Endothelial cell of umbilical vein (primary cell): ENCODE results near the gene YWHAH. TPM values are rescaled to one million over a fixed set of nuclear protein-coding genes. Genes with fewer than 3 reads are reported as not detected.

Experiments used
- BruUV-seq: library from RNA; stranded (reverse); fragments of 400-500 nt; replicated peaks from 2 replicates; lab custom pipeline; 2021; lab: Mats Ljungman, UMichigan
- CTCF ChIA-PET: fragments of 300-600, 350-600 bp; sonication (Branson Sonifier 250); formaldehyde crosslinking; loops from one replicate; lab custom pipeline; 2021; ENCODE audit warnings: antibody characterized with exemption, inconsistent platforms; lab: Charles Lee
- POLR2A ChIA-PET: fragments of 300-600, 350-600 bp; sonication (Branson Sonifier 250); formaldehyde crosslinking; loops from one replicate; lab custom pipeline; 2021; ENCODE audit warnings: antibody characterized with exemption, inconsistent platforms; lab: Charles Lee
- DNase-seq: peaks from one replicate; pipeline ENCODE4 v3.0.0-alpha.2; 2011; ENCODE audit warnings: low read depth, low spot score
- FAIRE-seq: peaks from 2 replicates; lab custom pipeline; 2011; peaks lifted over from hg19 to GRCh38; lab: Jason Lieb, UNC
- H2AFZ ChIP-seq: 2 replicates; pipeline ENCODE4 v1.6.0; 2012; ENCODE audit warnings: low read depth, low read length, control low read depth, inconsistent platforms
- H3K27ac ChIP-seq: 2 replicates; pipeline ENCODE4 v1.5.1; 2011; ENCODE audit warnings: low read depth, mild to moderate bottlenecking, control low read depth, low read length, moderate library complexity; ENCODE audit not compliant: insufficient read depth
- H3K27me3 ChIP-seq, 2 experiments: 2 replicates each; pipeline versions ENCODE4 v1.6.0 to v1.6.1; 2011; ENCODE audit warnings: low read length in 2 of 2, mixed read lengths in 1 of 2; ENCODE audit not compliant: control insufficient read depth in 2 of 2, insufficient read depth in 2 of 2
- H3K36me3 ChIP-seq, 2 experiments: 2 replicates in 1 of 2; 3 replicates in 1 of 2; pipeline ENCODE4 v1.5.1; 2011; ENCODE audit warnings: low read length in 2 of 2, mild to moderate bottlenecking in 1 of 2, moderate library complexity in 1 of 2; ENCODE audit not compliant: control insufficient read depth in 2 of 2, insufficient read depth in 2 of 2; ENCODE audit errors: extremely low read depth in 1 of 2
- H3K4me1 ChIP-seq: 3 replicates; pipeline ENCODE4 v1.5.1; 2011; ENCODE audit warnings: mild to moderate bottlenecking, low read length; ENCODE audit not compliant: control insufficient read depth, insufficient read depth; ENCODE audit errors: extremely low read depth
- H3K4me2 ChIP-seq: 2 replicates; pipeline ENCODE4 v1.6.1; 2011; ENCODE audit warnings: low read length, control low read depth, mixed read lengths; ENCODE audit not compliant: insufficient read depth
- H3K4me3 ChIP-seq, 3 experiments: fragments of 200-600 bp in 1 of 3; sonication (generic), shearing (Covaris generic) in 1 of 3; replicated peaks in 1 of 3; 2 replicates each; pipeline ENCODE4 v1.5.1; 2011 to 2016; ENCODE audit warnings: control low read depth in 3 of 3, low read length in 3 of 3, mild to moderate bottlenecking in 2 of 3, inconsistent platforms in 1 of 3, low read depth in 1 of 3, moderate library complexity in 1 of 3; ENCODE audit not compliant: insufficient read depth in 1 of 3
- H3K79me2 ChIP-seq: 2 replicates; pipeline ENCODE4 v1.6.0; 2012; ENCODE audit warnings: low read length, inconsistent platforms; ENCODE audit not compliant: control insufficient read depth, insufficient read depth
- H3K9ac ChIP-seq: replicated peaks from 2 replicates; pipeline ENCODE3; 2011; ENCODE audit warnings: low read length, control low read depth; ENCODE audit not compliant: insufficient read depth; ENCODE audit errors: extremely low read depth
- H3K9me1 ChIP-seq: replicated peaks from 3 replicates; pipeline ENCODE4 v1.6.0; 2011; ENCODE audit warnings: mild to moderate bottlenecking, low read length; ENCODE audit not compliant: control insufficient read depth, insufficient read depth; ENCODE audit errors: extremely low read depth
- H3K9me3 ChIP-seq: replicated peaks from 2 replicates; pipeline ENCODE4 v1.5.1; 2012; ENCODE audit warnings: low read length, inconsistent platforms; ENCODE audit not compliant: control insufficient read depth, insufficient read depth
- H4K20me1 ChIP-seq: replicated peaks from 2 replicates; pipeline ENCODE3; 2011; ENCODE audit warnings: mild to moderate bottlenecking, low read length; ENCODE audit not compliant: control insufficient read depth, insufficient read depth; ENCODE audit errors: extremely low read depth
- EZH2 ChIP-seq: IDR thresholded peaks from 2 replicates; pipeline ENCODE4 v1.6.1; 2012; ENCODE audit warnings: borderline replicate concordance, low read depth, mild to moderate bottlenecking, moderate library complexity, low read length, inconsistent platforms; ENCODE audit not compliant: severe bottlenecking
- FOS ChIP-seq: IDR thresholded peaks from 2 replicates; pipeline ENCODE4 v1.6.1; 2011; ENCODE audit warnings: mild to moderate bottlenecking, low read length, moderate library complexity, borderline replicate concordance; ENCODE audit not compliant: insufficient read depth
- GATA2 ChIP-seq: IDR thresholded peaks from 2 replicates; pipeline ENCODE4 v1.7.0; 2011; ENCODE audit warnings: low read depth, mild to moderate bottlenecking, moderate library complexity, mixed read lengths, low read length; ENCODE audit not compliant: insufficient read length, insufficient read depth
- JUN ChIP-seq: IDR thresholded peaks from 2 replicates; pipeline ENCODE4 v1.6.1; 2011; ENCODE audit warnings: borderline replicate concordance, low read depth; ENCODE audit not compliant: insufficient read length, insufficient read depth
- MYC ChIP-seq: IDR thresholded peaks from one replicate; pipeline ENCODE4 v1.6.1; 2011; ENCODE audit warnings: mild to moderate bottlenecking, low read depth, low read length
- POLR2A ChIP-seq: IDR thresholded peaks from 2 replicates; pipeline ENCODE4 v1.6.1; 2012; ENCODE audit warnings: low read depth, mild to moderate bottlenecking, control low read depth, low read length
- POLR2AphosphoS5 ChIP-seq: IDR thresholded peaks from 2 replicates; pipeline ENCODE4 v1.6.1; 2012; ENCODE audit warnings: low read depth, mild to moderate bottlenecking, control low read depth, low read length, moderate library complexity; ENCODE audit not compliant: insufficient read depth
- dilution Hi-C: fragments of 300-500 bp; cut with MboI; formaldehyde crosslinking; loops from one replicate; pipeline ENCODE4 v1.15.0; 2019; ENCODE audit warnings: low sequenced_read_pairs; ENCODE audit not compliant: extremely low pct_ligation_motif_present
- intact Hi-C: fragments of 100-400 bp; cut with micrococcal nuclease; formaldehyde crosslinking; loops from one replicate; pipeline ENCODE4 v1.10.0; 2022
- polyA plus RNA-seq, 4 experiments: library from polyadenylated mRNA; depleted of rRNA in 3 of 4; stranded (reverse) in 3 of 4; unstranded in 1 of 4; fragments of >200 nt; gene quantifications; 2 replicates each; pipeline versions ENCODE4 v1.2.1 to v1.2.3, GENCODE V29; 2011 to 2012; ENCODE audit warnings: missing spikeins in 1 of 4
- total RNA-seq: library from RNA; stranded (reverse); gene quantifications from 2 replicates; pipeline ENCODE4 v1.2.3, GENCODE V29; 2021
- TF ChIP-seq, protein P1 (sequence below), 2 donors: IDR thresholded peaks; 1 replicate in 1 of 2; 2 replicates in 1 of 2; pipeline ENCODE4 v1.5.1; 2011; ENCODE audit warnings: low read length in 2 of 2, mild to moderate bottlenecking in 2 of 2, moderate library complexity in 2 of 2, control low read depth in 1 of 2, inconsistent platforms in 1 of 2, low read depth in 1 of 2; ENCODE audit not compliant: insufficient read depth in 1 of 2; ENCODE audit errors: extremely low read depth in 1 of 2
- TF ChIP-seq, protein P2 (sequence below): IDR thresholded peaks from 2 replicates; pipeline ENCODE4 v1.6.1; 2011; ENCODE audit not compliant: insufficient read depth, insufficient read length

Gene YWHAH
- total and polyA plus RNA-seq, 2 donors (not counting 3 experiments of a cell fraction or from before 2014, with no cell fraction given), result 73.6 to 170 TPM

GRCh38 chr22:31927562-31927961 is 16.8 kb upstream of the YWHAH start:
- intact Hi-C loops, result no loop called here
- H3K36me3 ChIP-seq, result no peaks in the 10 kb centered on the region
- BruUV-seq, result no TSS peak
- no peak overlapping the region for H3K9ac ChIP-seq
- H3K4me3 ChIP-seq, result no peak overlapping the region
- FAIRE-seq (no peak), DNase-seq (no peak)
- H4K20me1 ChIP-seq, result no peaks in the 10 kb centered on the region
- no peaks in the 10 kb centered on the region for H3K79me2 ChIP-seq
- H3K4me2 ChIP-seq, result no peak overlapping the region
- no peak overlapping the region for H3K27ac ChIP-seq
- H3K9me1 ChIP-seq, result no peaks in the 10 kb centered on the region
- CTCF ChIA-PET, result no interaction called here
- POLR2A ChIA-PET, result no interaction called here
- dilution Hi-C loops, result no loop called here
- no peak overlapping the region for H2AFZ ChIP-seq
- no peaks in the 10 kb centered on the region for H3K9me3 ChIP-seq
- peaks cover 9% of the 10 kb centered on the region for H3K4me1 ChIP-seq
- H3K27me3 ChIP-seq, result peaks cover 5 to 13% of the 10 kb centered on the region in 2 experiments
- no peak for TF ChIP-seq JUN

DNA sequence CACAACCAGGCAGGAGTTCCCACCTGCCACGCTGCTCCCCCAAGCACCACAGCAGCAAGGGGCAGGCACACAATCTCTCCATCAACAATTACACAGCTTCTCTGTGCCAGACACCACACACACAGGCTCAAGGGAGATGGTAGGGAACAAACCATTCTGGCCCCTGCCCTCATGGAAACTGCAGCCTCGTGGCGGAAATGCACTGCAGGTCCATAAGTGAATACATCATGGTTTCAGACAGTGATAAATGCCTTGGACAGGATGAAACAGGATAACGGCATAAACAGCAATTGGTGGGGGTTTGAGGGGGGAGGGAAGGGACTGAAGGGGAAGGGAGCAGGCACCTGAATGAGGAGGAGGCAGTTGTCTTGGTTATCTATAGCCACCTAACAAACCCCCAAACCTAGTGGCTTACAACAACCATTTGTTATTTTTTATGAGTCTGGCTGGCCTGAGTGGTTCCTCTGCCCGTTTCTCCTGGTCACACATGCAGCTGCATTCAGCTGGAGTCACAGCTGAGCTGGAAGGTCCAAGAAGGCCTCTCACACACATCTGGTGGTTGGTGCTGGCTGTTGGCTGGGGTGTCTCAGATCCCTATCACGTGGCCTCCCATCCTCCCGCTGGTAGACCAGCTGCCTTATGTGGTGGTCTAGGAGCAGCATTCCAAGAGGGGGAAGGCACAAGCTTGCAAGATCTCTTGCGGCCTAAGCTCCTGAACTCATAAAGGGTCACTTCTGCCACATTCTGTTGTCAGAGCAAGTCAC is 15.0 kb upstream of the YWHAH start:
- Histone ChIP-seq H3K9me1 (no peaks in the 10 kb centered on the region), H3K9ac (no peak overlapping the region), H3K27ac (no peak overlapping the region), H3K4me3 (no peak overlapping the region), H3K36me3 (no peaks in the 10 kb centered on the region), H3K4me2 (no peak overlapping the region), H3K79me2 (no peaks in the 10 kb centered on the region), H2AFZ (no peak overlapping the region), H3K9me3 (no peaks in the 10 kb centered on the region), H4K20me1 (no peaks in the 10 kb centered on the region), H3K27me3 (peaks cover 5 to 14% of the 10 kb centered on the region in 2 experiments), H3K4me1 (no peaks in the 10 kb centered on the region)
- intact Hi-C loops (no loop called here), dilution Hi-C loops (no loop called here)
- CTCF ChIA-PET, result interaction anchor here (1.0 to 1.2 kb wide), 2 partner anchors 11 to 42 kb away, joined by 3 read pairs; no protein-coding TSS in a partner anchor
- no TSS peak for BruUV-seq
- POLR2A ChIA-PET, result no interaction called here
- no peak for DNase-seq
- FAIRE-seq, result no peak
- no peak for TF ChIP-seq POLR2A
- no peak for TF ChIP-seq JUN
- no peak for TF ChIP-seq FOS
- TF ChIP-seq MYC, result no peak
- TF ChIP-seq, protein P1, sequence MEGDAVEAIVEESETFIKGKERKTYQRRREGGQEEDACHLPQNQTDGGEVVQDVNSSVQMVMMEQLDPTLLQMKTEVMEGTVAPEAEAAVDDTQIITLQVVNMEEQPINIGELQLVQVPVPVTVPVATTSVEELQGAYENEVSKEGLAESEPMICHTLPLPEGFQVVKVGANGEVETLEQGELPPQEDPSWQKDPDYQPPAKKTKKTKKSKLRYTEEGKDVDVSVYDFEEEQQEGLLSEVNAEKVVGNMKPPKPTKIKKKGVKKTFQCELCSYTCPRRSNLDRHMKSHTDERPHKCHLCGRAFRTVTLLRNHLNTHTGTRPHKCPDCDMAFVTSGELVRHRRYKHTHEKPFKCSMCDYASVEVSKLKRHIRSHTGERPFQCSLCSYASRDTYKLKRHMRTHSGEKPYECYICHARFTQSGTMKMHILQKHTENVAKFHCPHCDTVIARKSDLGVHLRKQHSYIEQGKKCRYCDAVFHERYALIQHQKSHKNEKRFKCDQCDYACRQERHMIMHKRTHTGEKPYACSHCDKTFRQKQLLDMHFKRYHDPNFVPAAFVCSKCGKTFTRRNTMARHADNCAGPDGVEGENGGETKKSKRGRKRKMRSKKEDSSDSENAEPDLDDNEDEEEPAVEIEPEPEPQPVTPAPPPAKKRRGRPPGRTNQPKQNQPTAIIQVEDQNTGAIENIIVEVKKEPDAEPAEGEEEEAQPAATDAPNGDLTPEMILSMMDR (IDR thresholded peaks at IDR 0.05; ENCODE audit: extremely low read depth in 1 of 2, insufficient read depth in 1 of 2, low read depth in 1 of 2, low read length in 2 of 2), result no peak
- no peak for TF ChIP-seq POLR2AphosphoS5
- no peak for TF ChIP-seq GATA2
- TF ChIP-seq, protein P2, sequence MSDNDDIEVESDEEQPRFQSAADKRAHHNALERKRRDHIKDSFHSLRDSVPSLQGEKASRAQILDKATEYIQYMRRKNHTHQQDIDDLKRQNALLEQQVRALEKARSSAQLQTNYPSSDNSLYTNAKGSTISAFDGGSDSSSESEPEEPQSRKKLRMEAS, result no peak
- TF ChIP-seq EZH2, result no peak
